Epithelial cell of esophagus (primary cell): ENCODE results near the gene SNX32.

ENCODE experiments used
- DNase-seq: peaks from one replicate; pipeline ENCODE4 v3.0.0; 2010; ENCODE audit warnings: low read depth
- H3K4me3 ChIP-seq: 2 replicates; pipeline ENCODE4 v1.5.1; 2011; ENCODE audit warnings: mild to moderate bottlenecking, low read length, control low read depth
- TF ChIP-seq, protein P1 (sequence below): IDR thresholded peaks from 2 replicates; pipeline ENCODE4 v1.5.1; 2011; ENCODE audit warnings: low read depth, mild to moderate bottlenecking, low read length, control low read depth, inconsistent platforms; ENCODE audit not compliant: insufficient read depth; ENCODE audit errors: missing control alignments

The SNX32 gene

GRCh38 chr11:65854852-65855837 lies 21.4 kb downstream of the SNX32 start:
- DNase-seq, result no peak
- TF ChIP-seq, protein P1, sequence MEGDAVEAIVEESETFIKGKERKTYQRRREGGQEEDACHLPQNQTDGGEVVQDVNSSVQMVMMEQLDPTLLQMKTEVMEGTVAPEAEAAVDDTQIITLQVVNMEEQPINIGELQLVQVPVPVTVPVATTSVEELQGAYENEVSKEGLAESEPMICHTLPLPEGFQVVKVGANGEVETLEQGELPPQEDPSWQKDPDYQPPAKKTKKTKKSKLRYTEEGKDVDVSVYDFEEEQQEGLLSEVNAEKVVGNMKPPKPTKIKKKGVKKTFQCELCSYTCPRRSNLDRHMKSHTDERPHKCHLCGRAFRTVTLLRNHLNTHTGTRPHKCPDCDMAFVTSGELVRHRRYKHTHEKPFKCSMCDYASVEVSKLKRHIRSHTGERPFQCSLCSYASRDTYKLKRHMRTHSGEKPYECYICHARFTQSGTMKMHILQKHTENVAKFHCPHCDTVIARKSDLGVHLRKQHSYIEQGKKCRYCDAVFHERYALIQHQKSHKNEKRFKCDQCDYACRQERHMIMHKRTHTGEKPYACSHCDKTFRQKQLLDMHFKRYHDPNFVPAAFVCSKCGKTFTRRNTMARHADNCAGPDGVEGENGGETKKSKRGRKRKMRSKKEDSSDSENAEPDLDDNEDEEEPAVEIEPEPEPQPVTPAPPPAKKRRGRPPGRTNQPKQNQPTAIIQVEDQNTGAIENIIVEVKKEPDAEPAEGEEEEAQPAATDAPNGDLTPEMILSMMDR, result no peak
- H3K4me3 ChIP-seq, result no peak overlapping the region

GRCh38 chr11:65855927-65856363 lies 22.2 kb downstream of the SNX32 start:
- TF ChIP-seq, protein P1, result no peak
- no peak overlapping the region for H3K4me3 ChIP-seq
- DNase-seq, result no peak

GRCh38 chr11:65856689-65857499 lies 23.1 kb downstream of the SNX32 start:
- DNase-seq, result peak; percentile 73
- TF ChIP-seq, protein P1, result no peak
- peak overlapping the region; percentile 92 for H3K4me3 ChIP-seq

- TF ChIP-seq, protein P1, result no peak
- no peak for DNase-seq
- H3K4me3 ChIP-seq, result peak overlapping the region; percentile 92
Measured at GRCh38 chr11:65857500-65857852, 23.7 kb downstream of the SNX32 start.

DNA sequence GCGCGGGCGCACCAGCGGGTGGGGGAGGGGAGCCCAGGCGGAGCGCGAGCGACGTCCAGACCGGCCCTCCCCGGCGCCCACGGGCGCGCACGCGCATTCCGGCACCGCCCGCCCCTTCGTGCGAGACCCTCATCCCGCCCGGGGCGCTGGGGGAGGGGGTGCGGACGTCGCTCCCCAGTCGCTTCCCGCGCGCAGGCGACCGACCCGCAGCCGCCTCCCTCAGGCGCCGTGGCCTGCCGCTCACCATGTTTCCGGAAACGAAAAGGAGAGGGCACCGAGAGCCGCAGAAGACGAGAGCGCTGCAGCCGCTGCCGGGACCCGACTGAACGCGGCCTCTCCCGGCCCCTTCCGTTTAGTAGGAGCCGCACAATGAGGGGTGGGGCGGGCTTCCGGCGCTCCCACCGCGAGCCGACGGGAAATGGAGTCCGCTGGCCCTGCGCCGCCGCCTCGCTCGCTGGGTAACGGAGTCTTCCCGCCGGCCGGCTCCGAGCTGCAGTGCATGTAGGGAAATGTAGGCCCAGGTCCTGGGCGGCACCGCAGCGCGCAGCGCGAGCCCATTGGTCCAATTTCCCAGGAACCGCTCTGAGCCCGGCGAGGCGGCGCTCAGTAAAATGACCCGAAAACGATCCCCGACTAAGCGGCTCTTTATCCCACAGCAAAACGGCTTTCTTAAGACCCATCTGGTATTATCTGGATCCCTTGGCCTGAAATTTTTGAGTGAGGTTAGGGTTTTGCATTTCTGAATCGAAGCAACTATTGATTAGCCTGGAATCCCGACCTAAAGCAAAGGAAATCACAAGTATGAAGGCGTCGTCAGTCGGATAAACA lies 24.3 kb downstream of the SNX32 start, which contains the start of gene CFL1:
CFL1 (minus strand) TSS at position 328 of the 828 bp plus-strand sequence; CDS start at position 247, 81 bp downstream.
- peak within 1 kb of the TSS; percentile 92 for H3K4me3 ChIP-seq
- DNase-seq, result peak; percentile 99
- TF ChIP-seq, protein P1, result no peak

DNA sequence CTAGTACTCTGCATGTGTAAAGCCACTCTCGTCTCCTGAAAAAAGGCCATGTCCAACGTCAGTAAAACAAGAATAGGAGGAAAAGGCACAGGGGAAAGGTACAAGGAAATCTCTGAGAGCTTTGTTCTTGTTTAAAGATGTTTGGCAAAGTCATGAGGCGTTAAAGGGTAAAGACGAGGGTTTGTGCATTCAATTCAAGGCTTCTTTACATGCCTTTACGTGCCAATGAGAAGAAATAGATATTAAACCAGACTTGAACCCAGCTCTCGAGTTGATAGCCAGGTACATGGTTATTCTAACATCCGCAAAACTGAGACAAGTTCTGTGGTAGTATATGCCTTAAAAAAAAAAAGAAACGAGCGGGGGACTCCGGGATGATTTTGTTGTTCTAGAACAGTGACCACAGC lies 24.9 kb downstream of the SNX32 start:
- DNase-seq, result peak; percentile 24
- peak overlapping the region; percentile 92 for H3K4me3 ChIP-seq
- TF ChIP-seq, protein P1, result no peak
